B cell (primary cell): ENCODE measurements around the gene GHR. TPM values are rescaled to one million over a fixed set of nuclear protein-coding genes. Genes with fewer than 3 reads are reported as not detected.

Experiments
- ATAC-seq: fragments of 200-7000 bp; cut with Tn5 transposase; one replicate; pipeline ENCODE4 v1.10.0; 2021; ENCODE audit warnings: low read depth, mild to moderate bottlenecking, moderate number of reproducible peaks, moderate library complexity
- CTCF ChIA-PET: fragments of 350-600 bp; sonication (Branson Sonifier 250); formaldehyde crosslinking; loops from one replicate; lab custom pipeline; 2021; ENCODE audit warnings: antibody characterized with exemption, inconsistent platforms; lab: Charles Lee
- POLR2A ChIA-PET: fragments of 350-600 bp; sonication (Branson Sonifier 250); formaldehyde crosslinking; loops from one replicate; lab custom pipeline; 2021; ENCODE audit warnings: antibody characterized with exemption; lab: Charles Lee
- DNase-seq: peaks from one replicate; pipeline ENCODE4 v3.0.0; 2013
- H2AFZ ChIP-seq: 2 replicates; pipeline ENCODE4 v1.6.1; 2012; ENCODE audit warnings: mild to moderate bottlenecking, low read depth, low read length; ENCODE audit not compliant: insufficient read depth, poor library complexity, severe bottlenecking
- H3K27ac ChIP-seq, 2 donors: 1 replicate in 1 of 2; 2 replicates in 1 of 2; pipeline ENCODE4 v1.5.1; 2012 to 2013; ENCODE audit warnings: low read length in 2 of 2, mild to moderate bottlenecking in 2 of 2, moderate library complexity in 1 of 2
- H3K27me3 ChIP-seq, 4 experiments: fragments of 200-600 bp in 1 of 4; sonication (generic) in 1 of 4; replicated peaks in 1 of 4; 1 replicate in 2 of 4; 2 replicates in 2 of 4; pipeline versions ENCODE4 v1.6.1 to v1.7.0; 2013 to 2016; ENCODE audit warnings: low read length in 3 of 4, mild to moderate bottlenecking in 2 of 4, mixed read lengths in 1 of 4, moderate library complexity in 1 of 4; ENCODE audit not compliant: insufficient read depth in 4 of 4, control insufficient read depth in 3 of 4; ENCODE audit errors: control extremely low read depth in 1 of 4
- H3K36me3 ChIP-seq, 2 experiments: replicated peaks in 1 of 2; 1 replicate in 1 of 2; 2 replicates in 1 of 2; pipeline versions ENCODE4 v1.6.1 to v1.7.1; 2013; ENCODE audit warnings: low read length in 1 of 2; ENCODE audit not compliant: insufficient read depth in 2 of 2, control insufficient read depth in 1 of 2; ENCODE audit errors: control extremely low read depth in 1 of 2, extremely low read depth in 1 of 2
- H3K4me1 ChIP-seq, 2 donors: fragments of 200-600 bp in 1 of 2; sonication (generic) in 1 of 2; 1 replicate in 1 of 2; 2 replicates in 1 of 2; pipeline versions ENCODE4 v1.5.1 to v1.6.1; 2013 to 2017; ENCODE audit warnings: low read length in 2 of 2; ENCODE audit not compliant: control insufficient read depth in 2 of 2, insufficient read depth in 2 of 2
- H3K4me2 ChIP-seq: replicated peaks from 2 replicates; pipeline ENCODE3; 2012; ENCODE audit warnings: mild to moderate bottlenecking, low read depth, low read length; ENCODE audit not compliant: poor library complexity, severe bottlenecking
- H3K4me3 ChIP-seq, 5 experiments: fragments of 200-600 bp in 1 of 5; sonication (generic) in 1 of 5; 1 replicate in 3 of 5; 2 replicates in 2 of 5; pipeline versions ENCODE4 v1.5.1 to v1.7.0; 2011 to 2016; ENCODE audit warnings: low read length in 4 of 5, mild to moderate bottlenecking in 4 of 5, low read depth in 2 of 5, control low read depth in 1 of 5, moderate library complexity in 1 of 5; ENCODE audit not compliant: insufficient read depth in 1 of 5; ENCODE audit errors: control extremely low read depth in 1 of 5, extremely low read depth in 1 of 5
- H3K79me2 ChIP-seq: fragments of 200-600 bp; sonication (generic); one replicate; pipeline ENCODE4 v1.6.0; 2016; ENCODE audit warnings: low read length; ENCODE audit not compliant: control insufficient read depth, insufficient read depth
- H3K9ac ChIP-seq: fragments of 200-600 bp; sonication (generic); 2 replicates; pipeline ENCODE4 v1.6.1; 2017; ENCODE audit warnings: mild to moderate bottlenecking, low read length, moderate library complexity
- H3K9me3 ChIP-seq, 3 donors: one replicate each; pipeline versions ENCODE4 v1.6.1 to v1.7.1; 2013; ENCODE audit warnings: low read length in 2 of 3; ENCODE audit not compliant: control insufficient read depth in 2 of 3, insufficient read depth in 1 of 3; ENCODE audit errors: control extremely low read depth in 1 of 3
- H4K20me1 ChIP-seq: 2 replicates; pipeline ENCODE4 v1.6.0; 2012; ENCODE audit warnings: mild to moderate bottlenecking, low read length; ENCODE audit not compliant: insufficient read depth, control insufficient read depth, poor library complexity, severe bottlenecking
- H3K27ac Mint-ChIP-seq: one replicate; pipeline ENCODE4 v1.8.0; 2021; ENCODE audit warnings: mixed read lengths
- H3K27me3 Mint-ChIP-seq: one replicate; pipeline ENCODE4 v1.8.0; 2021; ENCODE audit warnings: mixed read lengths
- H3K4me1 Mint-ChIP-seq: one replicate; pipeline ENCODE4 v1.8.0; 2021; ENCODE audit warnings: mixed read lengths
- H3K4me3 Mint-ChIP-seq: one replicate; pipeline ENCODE4 v1.8.0; 2021; ENCODE audit warnings: mixed read lengths
- H3K9me3 Mint-ChIP-seq: one replicate; pipeline ENCODE4 v1.8.0; 2022; ENCODE audit warnings: mixed read lengths; ENCODE audit not compliant: insufficient read depth
- EZH2 ChIP-seq: IDR thresholded peaks from 2 replicates; pipeline ENCODE4 v1.6.1; 2012; ENCODE audit warnings: borderline replicate concordance, low read depth, mild to moderate bottlenecking, moderate library complexity, low read length; ENCODE audit not compliant: insufficient read depth, poor library complexity, severe bottlenecking
- WGBS: methylation state at CpG from one replicate; pipeline ENCODE4 v1.1.5; 2013; ENCODE audit warnings: missing lambda C conversion rate; ENCODE audit not compliant: insufficient coverage; 5-methylcytosine and 5-hydroxymethylcytosine counted together
- intact Hi-C: fragments of 100-400 bp; cut with micrococcal nuclease; formaldehyde crosslinking; loops from one replicate; pipeline ENCODE4 v1.10.0; 2022
- polyA plus RNA-seq: library from polyadenylated mRNA; depleted of rRNA; stranded (reverse); fragments of >200 nt; gene quantifications from 2 replicates; pipeline ENCODE4 v1.2.3, GENCODE V29; 2012
- total RNA-seq, 2 donors: library from RNA; stranded (reverse); fragments of 120-200 nt in 1 of 2; gene quantifications; 1 replicate in 1 of 2; 2 replicates in 1 of 2; pipeline versions ENCODE4 v1.2.3 to v1.2.4, GENCODE V29; 2013 to 2022
- TF ChIP-seq, protein P1 (sequence below): fragments of 200-600 bp; IDR thresholded peaks from one replicate; pipeline ENCODE4 v1.8.0; 2022; ENCODE audit warnings: antibody characterized with exemption, mild to moderate bottlenecking

GHR gene
- total and polyA plus RNA-seq, 2 donors (not counting 1 experiment from before 2014, with no cell fraction given): not detected

DNA sequence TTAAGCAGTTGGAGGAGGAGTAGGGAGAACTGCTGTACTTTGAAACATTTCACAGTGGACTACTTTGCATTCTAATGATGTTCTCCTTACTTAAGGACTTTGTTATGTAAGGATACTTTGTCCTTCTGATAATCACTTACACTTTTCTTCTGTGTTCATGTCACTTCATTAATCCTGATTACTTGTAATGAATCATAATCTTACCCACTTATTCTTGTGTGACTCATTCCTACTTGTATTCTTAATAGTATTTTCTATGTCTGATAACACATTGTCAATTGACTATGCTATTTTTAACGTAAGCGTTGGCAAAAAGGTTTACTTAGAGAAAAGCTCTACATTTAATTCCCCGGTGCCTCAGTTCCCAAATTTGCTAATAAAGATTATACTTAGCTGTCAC lies 63.8 kb downstream of the GHR start:
- H3K4me1 Mint-ChIP-seq: no peaks in the 10 kb centered on the region
- Histone ChIP-seq H3K4me1 (no peaks in the 10 kb centered on the region), H3K4me3 (no peak overlapping the region), H3K79me2 (no peaks in the 10 kb centered on the region), H3K9me3 (peaks cover 0 to 10% (median 0%) of the 10 kb centered on the region in 3 donors), H3K27ac (no peak overlapping the region), H3K27me3 (no peaks in the 10 kb centered on the region), H3K36me3 (no peaks in the 10 kb centered on the region), H4K20me1 (no peaks in the 10 kb centered on the region), H3K4me2 (no peak overlapping the region), H2AFZ (no peak overlapping the region), H3K9ac (no peak overlapping the region)
- intact Hi-C loops: no loop called here
- ATAC-seq (no peak), DNase-seq (no peak)
- CTCF ChIA-PET: no interaction called here
- no peak overlapping the region for H3K27ac Mint-ChIP-seq
- TF ChIP-seq EZH2: no peak
- TF ChIP-seq, protein P1, sequence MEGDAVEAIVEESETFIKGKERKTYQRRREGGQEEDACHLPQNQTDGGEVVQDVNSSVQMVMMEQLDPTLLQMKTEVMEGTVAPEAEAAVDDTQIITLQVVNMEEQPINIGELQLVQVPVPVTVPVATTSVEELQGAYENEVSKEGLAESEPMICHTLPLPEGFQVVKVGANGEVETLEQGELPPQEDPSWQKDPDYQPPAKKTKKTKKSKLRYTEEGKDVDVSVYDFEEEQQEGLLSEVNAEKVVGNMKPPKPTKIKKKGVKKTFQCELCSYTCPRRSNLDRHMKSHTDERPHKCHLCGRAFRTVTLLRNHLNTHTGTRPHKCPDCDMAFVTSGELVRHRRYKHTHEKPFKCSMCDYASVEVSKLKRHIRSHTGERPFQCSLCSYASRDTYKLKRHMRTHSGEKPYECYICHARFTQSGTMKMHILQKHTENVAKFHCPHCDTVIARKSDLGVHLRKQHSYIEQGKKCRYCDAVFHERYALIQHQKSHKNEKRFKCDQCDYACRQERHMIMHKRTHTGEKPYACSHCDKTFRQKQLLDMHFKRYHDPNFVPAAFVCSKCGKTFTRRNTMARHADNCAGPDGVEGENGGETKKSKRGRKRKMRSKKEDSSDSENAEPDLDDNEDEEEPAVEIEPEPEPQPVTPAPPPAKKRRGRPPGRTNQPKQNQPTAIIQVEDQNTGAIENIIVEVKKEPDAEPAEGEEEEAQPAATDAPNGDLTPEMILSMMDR: no peak
- no peak overlapping the region for H3K4me3 Mint-ChIP-seq
- peaks cover 5% of the 10 kb centered on the region for H3K27me3 Mint-ChIP-seq
- no peaks in the 10 kb centered on the region for H3K9me3 Mint-ChIP-seq
- WGBS: no CpG with 5 or more reads among the region's 3 CpGs
- POLR2A ChIA-PET: no interaction called here

DNA sequence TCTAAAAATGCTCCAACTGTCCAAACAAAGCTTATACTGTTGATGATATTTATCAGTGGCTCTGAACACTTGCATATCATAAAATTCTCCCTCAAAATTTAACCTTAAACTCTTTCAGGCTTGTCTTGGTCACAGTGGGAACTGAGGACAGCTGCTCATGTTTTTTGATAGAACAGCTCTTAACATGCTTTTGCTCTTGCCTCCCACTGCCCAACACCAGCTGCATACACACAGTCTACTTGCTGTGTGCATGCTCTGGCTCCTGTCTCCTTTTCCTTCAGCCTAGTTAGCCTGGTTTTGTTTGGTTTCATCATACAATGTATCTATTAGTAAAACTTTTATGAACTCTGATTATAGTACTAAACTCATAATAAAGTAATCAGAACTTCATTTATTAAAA lies 64.6 kb downstream of the GHR start:
- H3K27me3 Mint-ChIP-seq: peaks cover 5% of the 10 kb centered on the region
- Histone ChIP-seq H4K20me1 (no peaks in the 10 kb centered on the region), H3K4me1 (no peaks in the 10 kb centered on the region), H3K9me3 (peaks cover 0 to 4% (median 0%) of the 10 kb centered on the region in 3 donors), H3K36me3 (no peaks in the 10 kb centered on the region), H3K4me2 (no peak overlapping the region), H2AFZ (no peak overlapping the region), H3K79me2 (no peaks in the 10 kb centered on the region), H3K27me3 (no peaks in the 10 kb centered on the region), H3K9ac (no peak overlapping the region), H3K27ac (no peak overlapping the region), H3K4me3 (no peak overlapping the region)
- H3K4me1 Mint-ChIP-seq: no peaks in the 10 kb centered on the region
- ATAC-seq: no peak
- no peak for DNase-seq
- POLR2A ChIA-PET: no interaction called here
- no peaks in the 10 kb centered on the region for H3K9me3 Mint-ChIP-seq
- CTCF ChIA-PET: no interaction called here
- no peak overlapping the region for H3K27ac Mint-ChIP-seq
- H3K4me3 Mint-ChIP-seq: no peak overlapping the region
- intact Hi-C loops: no loop called here
- TF ChIP-seq, protein P1: no peak
- no peak for TF ChIP-seq EZH2
